Stimulated activated naive CD8-positive, alpha-beta T cell treated with anti-CD3 and anti-CD28 coated beads, Interleukin-15, Interleukin-2, amounts not matched to agents 100 ng/mL and 50 ng/mL, for 24 hours (primary cell): Measurements from ENCODE around the gene WSCD2.

ENCODE experiments used
- H3K27ac Mint-ChIP-seq: one replicate; pipeline ENCODE4 v1.8.0; 2021; ENCODE audit warnings: mild to moderate bottlenecking, mixed read lengths
- H3K27me3 Mint-ChIP-seq: one replicate; pipeline ENCODE4 v1.8.0; 2021; ENCODE audit warnings: mixed read lengths
- H3K36me3 Mint-ChIP-seq: one replicate; pipeline ENCODE4 v1.8.0; 2021; ENCODE audit warnings: low read depth, mixed read lengths
- H3K4me1 Mint-ChIP-seq: one replicate; pipeline ENCODE4 v1.8.0; 2021; ENCODE audit warnings: low read depth, mixed read lengths
- H3K4me3 Mint-ChIP-seq: one replicate; pipeline ENCODE4 v1.8.0; 2021; ENCODE audit warnings: mild to moderate bottlenecking, mixed read lengths
- H3K9me3 Mint-ChIP-seq: one replicate; pipeline ENCODE4 v1.8.0; 2021; ENCODE audit warnings: mixed read lengths

The WSCD2 gene

DNA sequence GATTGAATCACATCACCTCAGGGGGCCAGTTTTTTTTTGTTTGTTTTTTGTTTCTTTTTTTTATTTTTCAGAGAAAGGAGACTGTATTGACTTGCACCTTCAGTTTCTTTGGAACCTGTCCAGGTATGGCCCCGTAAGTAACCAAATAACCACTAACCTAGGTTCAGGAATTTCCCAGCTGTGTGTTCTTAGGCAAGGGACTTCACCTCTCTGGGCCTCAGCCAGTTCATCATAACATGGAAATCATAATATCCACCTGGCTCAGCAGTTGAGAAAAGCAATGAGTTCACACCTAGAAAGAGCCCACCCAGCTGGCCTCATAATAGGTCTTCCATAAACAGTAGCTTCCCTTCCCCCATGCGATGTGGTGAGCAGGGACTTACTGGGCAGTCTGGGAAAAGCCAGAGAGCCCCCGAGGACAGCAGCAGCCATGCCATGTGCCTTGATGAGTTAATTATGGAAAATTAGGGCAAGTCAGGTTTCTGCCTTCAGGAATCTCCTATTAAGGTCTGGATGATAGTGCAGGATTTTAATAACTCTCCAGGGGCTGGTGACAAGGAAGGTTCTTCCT, 27.4 kb upstream of the WSCD2 start:
- no peaks in the 10 kb centered on the region for H3K9me3 Mint-ChIP-seq
- H3K36me3 Mint-ChIP-seq: no peaks in the 10 kb centered on the region
- H3K27ac Mint-ChIP-seq: no peak overlapping the region
- H3K27me3 Mint-ChIP-seq: peaks cover 5% of the 10 kb centered on the region
- no peak overlapping the region for H3K4me3 Mint-ChIP-seq
- no peaks in the 10 kb centered on the region for H3K4me1 Mint-ChIP-seq

DNA sequence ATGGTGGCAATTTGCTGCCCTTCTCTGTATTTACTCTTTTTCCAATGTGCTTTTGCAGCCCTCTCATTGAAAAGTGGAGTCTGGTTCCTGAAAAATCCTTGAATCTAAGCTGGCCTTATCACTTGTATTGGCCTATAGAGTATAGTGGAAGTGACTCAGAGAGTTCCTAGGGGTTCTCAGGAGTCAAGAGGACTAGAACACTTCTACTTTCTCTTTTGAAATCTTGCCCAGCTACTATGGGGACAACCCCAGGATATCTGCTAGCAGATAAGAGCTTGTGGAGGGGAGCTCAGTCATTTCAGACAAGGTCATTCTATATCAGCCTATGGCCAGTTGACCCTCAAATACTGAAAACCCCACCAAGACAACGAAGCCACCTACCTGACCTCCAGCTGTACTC, 26.7 kb upstream of the WSCD2 start:
- Mint-ChIP-seq H3K36me3 (no peaks in the 10 kb centered on the region), H3K27ac (no peak overlapping the region), H3K9me3 (no peaks in the 10 kb centered on the region), H3K27me3 (peaks cover 5% of the 10 kb centered on the region), H3K4me1 (no peaks in the 10 kb centered on the region), H3K4me3 (no peak overlapping the region)

GRCh38 chr12:108103087-108103486, 26.0 kb upstream of the WSCD2 start:
- Mint-ChIP-seq H3K36me3 (no peaks in the 10 kb centered on the region), H3K27ac (no peak overlapping the region), H3K4me3 (no peak overlapping the region), H3K9me3 (no peaks in the 10 kb centered on the region), H3K4me1 (no peaks in the 10 kb centered on the region), H3K27me3 (peaks cover 2% of the 10 kb centered on the region)

DNA sequence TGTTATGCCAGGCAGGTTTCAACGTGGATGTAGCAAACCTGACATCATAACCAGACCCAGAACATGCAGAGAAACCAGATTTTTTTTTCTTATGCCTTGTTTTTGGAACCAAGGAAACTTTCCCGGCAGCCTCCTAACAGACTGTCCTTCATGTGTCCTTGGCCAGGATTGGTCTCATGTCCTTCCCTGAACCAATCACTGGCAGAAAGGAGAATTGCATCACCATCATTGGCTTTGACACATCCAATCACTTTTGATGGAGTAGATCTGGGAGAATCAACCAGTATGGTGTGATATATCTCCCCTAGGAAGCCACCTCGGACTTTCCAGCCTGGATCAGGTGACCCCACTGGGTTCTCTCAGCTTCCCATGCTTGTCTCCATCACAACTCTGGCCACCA, 25.6 kb upstream of the WSCD2 start:
- H3K4me1 Mint-ChIP-seq: no peaks in the 10 kb centered on the region
- H3K36me3 Mint-ChIP-seq: no peaks in the 10 kb centered on the region
- H3K27me3 Mint-ChIP-seq: no peaks in the 10 kb centered on the region
- no peaks in the 10 kb centered on the region for H3K9me3 Mint-ChIP-seq
- no peak overlapping the region for H3K27ac Mint-ChIP-seq
- H3K4me3 Mint-ChIP-seq: no peak overlapping the region

DNA sequence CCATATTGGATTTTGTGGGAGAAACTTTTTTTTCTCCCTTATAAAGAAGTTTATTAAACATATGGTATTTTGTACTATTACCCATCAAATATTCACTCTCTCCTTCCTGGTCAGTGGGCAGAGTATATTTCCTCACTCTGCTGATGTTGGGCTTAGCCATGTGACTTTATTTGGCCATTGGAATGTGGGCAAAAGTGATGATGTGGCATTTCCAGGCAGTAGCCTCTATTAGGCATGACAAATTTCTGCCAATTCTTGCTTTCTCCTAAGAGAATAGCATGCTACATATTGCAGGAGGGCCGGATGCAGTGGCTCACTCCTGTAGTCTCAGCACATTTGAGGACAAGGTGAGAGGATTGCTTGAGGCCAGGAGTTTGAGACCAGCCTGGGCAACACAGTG, 24.4 kb upstream of the WSCD2 start:
- Mint-ChIP-seq H3K27me3 (no peaks in the 10 kb centered on the region), H3K9me3 (no peaks in the 10 kb centered on the region), H3K4me3 (no peak overlapping the region), H3K4me1 (no peaks in the 10 kb centered on the region), H3K27ac (no peak overlapping the region), H3K36me3 (no peaks in the 10 kb centered on the region)

GRCh38 chr12:108106599-108106998, 22.5 kb upstream of the WSCD2 start:
- no peaks in the 10 kb centered on the region for H3K27me3 Mint-ChIP-seq
- no peaks in the 10 kb centered on the region for H3K36me3 Mint-ChIP-seq
- H3K4me1 Mint-ChIP-seq: no peaks in the 10 kb centered on the region
- H3K27ac Mint-ChIP-seq: no peak overlapping the region
- H3K9me3 Mint-ChIP-seq: no peaks in the 10 kb centered on the region
- H3K4me3 Mint-ChIP-seq: no peak overlapping the region

DNA sequence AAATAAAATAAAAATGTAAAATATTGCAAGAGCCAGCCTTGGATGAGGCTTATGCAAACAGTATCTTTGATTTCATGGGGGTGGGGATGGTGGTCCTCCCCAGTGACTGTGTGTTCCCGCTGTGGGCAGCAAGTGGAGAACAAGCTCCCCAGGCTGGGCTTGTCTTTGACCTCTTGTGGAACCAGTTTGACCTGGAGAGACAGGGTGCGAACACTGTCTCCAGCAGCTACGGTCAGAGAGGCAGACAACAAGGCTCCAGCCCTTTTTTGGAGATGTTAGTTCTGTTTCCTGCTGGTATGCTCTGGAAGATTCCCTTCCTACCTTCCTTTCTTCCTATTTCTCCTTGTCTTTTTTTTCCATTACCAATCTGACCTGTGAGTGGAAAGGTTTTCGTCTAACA, 21.8 kb upstream of the WSCD2 start:
- Mint-ChIP-seq H3K9me3 (no peaks in the 10 kb centered on the region), H3K36me3 (no peaks in the 10 kb centered on the region), H3K4me1 (no peaks in the 10 kb centered on the region), H3K27ac (no peak overlapping the region), H3K4me3 (no peak overlapping the region), H3K27me3 (no peaks in the 10 kb centered on the region)

DNA sequence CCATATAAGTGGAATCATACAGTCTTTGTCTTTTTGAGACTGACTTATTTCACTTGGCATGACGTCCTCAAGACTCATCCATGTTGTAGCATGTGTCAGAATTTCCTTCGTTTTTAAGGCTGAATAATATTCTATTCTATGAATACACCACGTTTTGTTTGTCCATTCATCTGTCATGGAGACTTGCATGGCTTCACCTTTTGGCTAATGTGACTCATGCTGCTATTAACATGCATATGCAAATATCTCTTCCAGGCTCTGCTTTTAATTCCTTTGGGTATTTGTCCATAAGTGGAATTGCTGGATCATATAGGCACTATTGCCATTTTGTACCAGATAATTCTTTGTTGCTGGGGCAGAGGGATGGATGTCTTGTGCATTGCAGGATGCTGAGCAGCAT, 19.6 kb upstream of the WSCD2 start:
- Mint-ChIP-seq H3K4me1 (no peaks in the 10 kb centered on the region), H3K27me3 (no peaks in the 10 kb centered on the region), H3K36me3 (no peaks in the 10 kb centered on the region), H3K27ac (no peak overlapping the region), H3K4me3 (no peak overlapping the region), H3K9me3 (no peaks in the 10 kb centered on the region)

DNA sequence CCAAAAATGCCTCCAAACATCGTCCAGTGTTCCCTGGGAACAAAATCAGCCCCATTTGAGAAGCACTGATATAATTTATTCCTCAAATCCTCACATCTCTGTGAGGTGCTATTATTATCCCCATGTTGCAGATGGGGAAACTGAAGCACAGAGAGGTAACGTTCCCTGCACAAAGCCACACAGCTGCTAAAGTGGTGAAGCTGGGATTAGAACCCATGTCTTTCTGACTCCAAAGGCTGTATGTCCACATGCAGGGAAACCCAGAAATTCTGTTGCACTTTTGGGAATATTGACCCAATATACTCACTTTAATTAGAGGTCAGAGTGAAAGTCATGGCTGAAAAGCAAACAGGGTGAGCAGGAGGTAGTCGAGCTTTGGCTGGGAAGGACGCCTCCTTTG, 19.1 kb upstream of the WSCD2 start:
- Mint-ChIP-seq H3K27me3 (no peaks in the 10 kb centered on the region), H3K36me3 (no peaks in the 10 kb centered on the region), H3K4me1 (no peaks in the 10 kb centered on the region), H3K9me3 (no peaks in the 10 kb centered on the region), H3K4me3 (no peak overlapping the region), H3K27ac (no peak overlapping the region)

DNA sequence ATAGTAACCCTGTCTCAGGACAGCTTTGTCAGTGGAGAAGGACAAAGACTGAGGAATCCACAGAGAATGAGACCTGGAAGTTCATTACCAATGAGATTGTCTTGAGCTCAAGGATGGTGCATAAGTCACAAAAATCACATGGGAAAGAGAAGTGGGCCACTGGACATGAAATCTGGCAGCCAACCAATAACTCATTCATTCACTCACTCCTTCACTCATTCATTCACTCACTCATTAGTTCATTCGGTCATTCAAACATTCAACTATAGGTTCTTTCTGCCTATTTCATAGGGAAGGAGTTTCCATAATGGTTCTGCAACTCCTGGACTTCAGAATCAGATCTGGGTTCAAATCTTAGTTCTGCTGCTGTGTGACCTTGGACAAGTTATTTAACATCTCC, 18.2 kb upstream of the WSCD2 start:
- Mint-ChIP-seq H3K4me1 (no peaks in the 10 kb centered on the region), H3K36me3 (no peaks in the 10 kb centered on the region), H3K9me3 (no peaks in the 10 kb centered on the region), H3K27ac (no peak overlapping the region), H3K27me3 (peaks cover 4% of the 10 kb centered on the region), H3K4me3 (no peak overlapping the region)

DNA sequence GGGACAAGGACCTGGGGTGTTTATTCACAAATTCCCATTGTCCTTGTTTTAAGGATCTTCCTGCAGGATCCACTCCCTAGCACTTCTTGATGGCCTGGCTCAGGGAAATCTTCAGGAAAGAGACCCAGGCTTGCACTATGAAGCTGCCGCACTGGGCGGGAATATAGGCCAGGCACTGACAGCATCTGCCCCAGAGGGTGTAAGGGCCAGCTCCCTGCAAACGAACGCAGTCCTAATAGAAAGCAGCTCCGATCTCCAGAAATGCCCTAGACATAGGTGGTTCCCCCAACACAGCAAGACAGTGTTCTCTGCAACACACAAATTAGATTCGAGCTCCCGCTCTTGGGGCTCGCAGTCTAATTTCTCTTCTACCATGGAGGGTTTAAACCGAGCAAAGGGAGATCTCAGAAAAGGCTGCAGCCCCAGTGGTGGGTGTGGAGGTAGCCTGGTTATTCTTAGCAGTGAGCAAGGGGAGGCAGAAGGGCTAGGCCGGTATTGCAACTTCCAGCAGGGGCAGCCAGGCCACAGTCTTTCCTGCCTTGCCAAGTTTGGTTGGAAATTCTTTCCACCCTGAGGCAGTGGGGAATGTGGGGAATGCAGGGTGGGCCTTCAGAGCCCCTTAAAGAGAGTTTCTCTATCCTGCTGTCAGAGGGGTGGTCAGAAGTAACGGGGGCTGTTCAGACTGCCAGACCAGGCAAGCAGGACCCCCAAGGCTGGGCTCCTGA, 16.1 kb upstream of the WSCD2 start:
- Mint-ChIP-seq H3K4me3 (no peak overlapping the region), H3K4me1 (no peaks in the 10 kb centered on the region), H3K9me3 (no peaks in the 10 kb centered on the region)

GRCh38 chr12:108115123-108116121, 13.7 kb upstream of the WSCD2 start:
- no peak overlapping the region for H3K27ac Mint-ChIP-seq
- H3K4me1 Mint-ChIP-seq: no peaks in the 10 kb centered on the region
- H3K4me3 Mint-ChIP-seq: no peak overlapping the region
- peaks cover 16% of the 10 kb centered on the region for H3K27me3 Mint-ChIP-seq
- H3K9me3 Mint-ChIP-seq: no peaks in the 10 kb centered on the region
- no peaks in the 10 kb centered on the region for H3K36me3 Mint-ChIP-seq

More for the DNA sequence above, 16.1 kb upstream of the WSCD2 start:
- peaks cover 11% of the 10 kb centered on the region for H3K27me3 Mint-ChIP-seq
- H3K27ac Mint-ChIP-seq: no peak overlapping the region
- no peaks in the 10 kb centered on the region for H3K36me3 Mint-ChIP-seq

DNA sequence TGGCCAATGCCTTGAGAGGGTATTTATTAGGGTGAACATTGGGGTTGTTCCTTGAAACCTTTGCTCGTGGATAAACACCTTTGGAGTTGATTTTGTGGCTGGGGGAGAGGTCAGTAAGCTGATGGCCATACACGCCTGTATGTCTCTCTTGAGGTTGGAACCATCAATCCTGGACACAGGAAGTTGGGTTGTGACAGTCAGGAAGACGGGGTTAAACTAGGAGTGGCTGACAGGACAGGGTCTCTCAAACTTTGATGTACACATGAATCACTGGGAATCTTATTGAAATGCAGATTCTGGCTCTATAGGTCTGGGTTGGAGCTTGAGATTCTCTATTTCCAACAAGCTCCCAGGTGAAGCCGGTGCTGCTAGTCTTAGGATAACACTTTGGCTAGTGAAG, 12.8 kb upstream of the WSCD2 start:
- H3K27me3 Mint-ChIP-seq: peaks cover 19% of the 10 kb centered on the region
- no peaks in the 10 kb centered on the region for H3K36me3 Mint-ChIP-seq
- no peak overlapping the region for H3K27ac Mint-ChIP-seq
- no peaks in the 10 kb centered on the region for H3K4me1 Mint-ChIP-seq
- H3K4me3 Mint-ChIP-seq: no peak overlapping the region
- H3K9me3 Mint-ChIP-seq: no peaks in the 10 kb centered on the region

DNA sequence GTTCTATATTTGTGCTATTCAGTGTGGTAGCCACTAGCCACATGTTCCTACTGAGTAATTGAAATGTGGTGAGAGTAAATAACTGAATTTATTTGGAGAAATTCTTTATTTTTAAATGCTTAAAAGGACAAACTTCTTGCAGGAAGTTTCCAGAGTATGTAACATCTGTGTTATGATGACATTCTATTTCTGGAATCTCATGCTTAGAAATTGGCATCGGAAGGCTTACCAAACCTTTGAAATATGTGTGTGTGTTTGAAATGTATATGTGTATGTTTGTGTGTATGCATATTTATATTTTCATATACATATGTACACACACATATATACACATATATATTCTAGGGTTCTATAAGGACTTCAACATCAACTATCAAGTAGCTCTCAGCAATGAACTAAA, 12.4 kb upstream of the WSCD2 start:
- no peaks in the 10 kb centered on the region for H3K9me3 Mint-ChIP-seq
- H3K36me3 Mint-ChIP-seq: no peaks in the 10 kb centered on the region
- H3K27ac Mint-ChIP-seq: no peak overlapping the region
- H3K4me1 Mint-ChIP-seq: no peaks in the 10 kb centered on the region
- H3K27me3 Mint-ChIP-seq: peaks cover 19% of the 10 kb centered on the region
- H3K4me3 Mint-ChIP-seq: no peak overlapping the region

GRCh38 chr12:108117163-108117849, 11.8 kb upstream of the WSCD2 start:
- H3K4me1 Mint-ChIP-seq: no peaks in the 10 kb centered on the region
- peaks cover 24% of the 10 kb centered on the region for H3K27me3 Mint-ChIP-seq
- H3K27ac Mint-ChIP-seq: no peak overlapping the region
- no peak overlapping the region for H3K4me3 Mint-ChIP-seq
- no peaks in the 10 kb centered on the region for H3K9me3 Mint-ChIP-seq
- H3K36me3 Mint-ChIP-seq: no peaks in the 10 kb centered on the region
